Activated naive CD8-positive, alpha-beta T cell treated with anti-CD3 and anti-CD28 coated beads for 36 hours (primary cell): ENCODE measurements around the gene TCN1. TPM values are rescaled to one million over a fixed set of nuclear protein-coding genes. Genes with fewer than 3 reads are reported as not detected.
"Not testable (repeated sequence)": the region's sequence is repeated elsewhere in the genome, so short reads cannot be mapped to it uniquely, and the experiment has no call there.

ENCODE experiments used
- DNase-seq: peaks from one replicate; pipeline ENCODE4 v3.0.0; 2021
- H3K27ac Mint-ChIP-seq: one replicate; pipeline ENCODE4 v1.8.0; 2022; ENCODE audit warnings: mild to moderate bottlenecking, moderate library complexity, mixed read lengths
- H3K27me3 Mint-ChIP-seq: one replicate; pipeline ENCODE4 v1.8.0; 2022; ENCODE audit warnings: mild to moderate bottlenecking, mixed read lengths
- H3K36me3 Mint-ChIP-seq: one replicate; pipeline ENCODE4 v1.8.0; 2021; ENCODE audit warnings: mild to moderate bottlenecking, mixed read lengths
- H3K4me1 Mint-ChIP-seq: one replicate; pipeline ENCODE4 v1.8.0; 2021; ENCODE audit warnings: mixed read lengths
- H3K4me3 Mint-ChIP-seq: one replicate; pipeline ENCODE4 v1.8.0; 2022; ENCODE audit warnings: mild to moderate bottlenecking, moderate library complexity, mixed read lengths
- H3K9me3 Mint-ChIP-seq: one replicate; pipeline ENCODE4 v1.8.0; 2022; ENCODE audit warnings: mixed read lengths
- total RNA-seq, 2 experiments: library from RNA; stranded (reverse); gene quantifications; one replicate each; pipeline ENCODE4 v1.2.3, GENCODE V29; 2021

Gene TCN1
- total RNA-seq, 2 experiments from 2014 or later, result not detected

GRCh38 chr11:59875856-59876519, 9.7 kb upstream of the TCN1 start:
- no peak overlapping the region for H3K27ac Mint-ChIP-seq
- H3K27me3 Mint-ChIP-seq, result peaks cover 10% of the 10 kb centered on the region

GRCh38 chr11:59872076-59872475, 5.8 kb upstream of the TCN1 start:
- DNase-seq, result no peak
- peaks cover 17% of the 10 kb centered on the region for H3K27me3 Mint-ChIP-seq
- no peaks in the 10 kb centered on the region for H3K36me3 Mint-ChIP-seq
- no peak overlapping the region for H3K4me3 Mint-ChIP-seq
- H3K4me1 Mint-ChIP-seq, result no peaks in the 10 kb centered on the region
- no peak overlapping the region for H3K27ac Mint-ChIP-seq
- peaks cover 9% of the 10 kb centered on the region for H3K9me3 Mint-ChIP-seq

More at GRCh38 chr11:59875856-59876519, 9.7 kb upstream of the TCN1 start:
- Mint-ChIP-seq H3K4me1 (no peaks in the 10 kb centered on the region), H3K9me3 (no peaks in the 10 kb centered on the region), H3K36me3 (no peaks in the 10 kb centered on the region), H3K4me3 (no peak overlapping the region)
- no peak for DNase-seq

- no peak for DNase-seq
- Mint-ChIP-seq H3K36me3 (no peaks in the 10 kb centered on the region), H3K4me3 (no peak overlapping the region), H3K27ac (no peak overlapping the region), H3K27me3 (peaks cover 28% of the 10 kb centered on the region), H3K4me1 (no peaks in the 10 kb centered on the region), H3K9me3 (peaks cover 9% of the 10 kb centered on the region)
These were observed 1.7 kb upstream of the TCN1 start for GRCh38 chr11:59867946-59868345.

- Mint-ChIP-seq H3K9me3 (peaks cover 9% of the 10 kb centered on the region), H3K36me3 (no peaks in the 10 kb centered on the region), H3K4me1 (no peaks in the 10 kb centered on the region), H3K27me3 (peaks cover 26% of the 10 kb centered on the region), H3K4me3 (no peak overlapping the region), H3K27ac (no peak overlapping the region)
- no peak for DNase-seq
These were observed 549 bp upstream of the TCN1 start for GRCh38 chr11:59866836-59867235.

GRCh38 chr11:59865031-59865430, 1.3 kb downstream of the TCN1 start:
- Mint-ChIP-seq H3K36me3 (no peaks in the 10 kb centered on the region), H3K27ac (no peak overlapping the region), H3K27me3 (peaks cover 19% of the 10 kb centered on the region), H3K9me3 (peaks cover 3% of the 10 kb centered on the region), H3K4me1 (no peaks in the 10 kb centered on the region), H3K4me3 (no peak overlapping the region)
- no peak for DNase-seq

- peaks cover 9% of the 10 kb centered on the region for H3K4me1 Mint-ChIP-seq
- H3K4me3 Mint-ChIP-seq, result no peak overlapping the region
- DNase-seq, result no peak
- H3K36me3 Mint-ChIP-seq, result no peaks in the 10 kb centered on the region
- peaks cover 2% of the 10 kb centered on the region for H3K9me3 Mint-ChIP-seq
- no peak overlapping the region for H3K27ac Mint-ChIP-seq
- peaks cover 23% of the 10 kb centered on the region for H3K27me3 Mint-ChIP-seq
These were observed 4.0 kb downstream of the TCN1 start for GRCh38 chr11:59862252-59862651.

- Mint-ChIP-seq H3K4me1 (peaks cover 9% of the 10 kb centered on the region), H3K27me3 (peaks cover 6% of the 10 kb centered on the region), H3K27ac (no peak overlapping the region), H3K36me3 (no peaks in the 10 kb centered on the region), H3K4me3 (no peak overlapping the region), H3K9me3 (no peaks in the 10 kb centered on the region)
- no peak for DNase-seq
These were observed 6.6 kb downstream of the TCN1 start for GRCh38 chr11:59859673-59860072.

GRCh38 chr11:59857439-59858434, 8.6 kb downstream of the TCN1 start:
- no peak overlapping the region for H3K4me3 Mint-ChIP-seq
- peaks cover 12% of the 10 kb centered on the region for H3K27me3 Mint-ChIP-seq
- H3K36me3 Mint-ChIP-seq, result no peaks in the 10 kb centered on the region
- no peak for DNase-seq
- peaks cover 9% of the 10 kb centered on the region for H3K4me1 Mint-ChIP-seq
- no peaks in the 10 kb centered on the region for H3K9me3 Mint-ChIP-seq
- no peak overlapping the region for H3K27ac Mint-ChIP-seq

GRCh38 chr11:59854871-59855270, 11.4 kb downstream of the TCN1 start:
- Mint-ChIP-seq H3K27me3 (peaks cover 12% of the 10 kb centered on the region), H3K27ac (no peak overlapping the region), H3K4me3 (no peak overlapping the region), H3K9me3 (no peaks in the 10 kb centered on the region), H3K4me1 (peaks cover 9% of the 10 kb centered on the region), H3K36me3 (no peaks in the 10 kb centered on the region)
- DNase-seq, result no peak

GRCh38 chr11:59851416-59851815, 14.9 kb downstream of the TCN1 start:
- H3K4me3 Mint-ChIP-seq, H3K36me3 Mint-ChIP-seq, DNase-seq, H3K9me3 Mint-ChIP-seq, H3K27ac Mint-ChIP-seq, H3K27me3 Mint-ChIP-seq, H3K4me1 Mint-ChIP-seq: not testable (repeated sequence)

- H3K36me3 Mint-ChIP-seq, H3K9me3 Mint-ChIP-seq, H3K27me3 Mint-ChIP-seq: not testable (repeated sequence)
These were observed 16.7 kb downstream of the TCN1 start for GRCh38 chr11:59849551-59849950.

GRCh38 chr11:59849129-59849528, 17.2 kb downstream of the TCN1 start:
- DNase-seq, result no peak
- no peaks in the 10 kb centered on the region for H3K36me3 Mint-ChIP-seq
- H3K27me3 Mint-ChIP-seq, result peaks cover 1% of the 10 kb centered on the region
- no peaks in the 10 kb centered on the region for H3K9me3 Mint-ChIP-seq
- H3K4me3 Mint-ChIP-seq, result no peak overlapping the region
- no peak overlapping the region for H3K27ac Mint-ChIP-seq
- no peaks in the 10 kb centered on the region for H3K4me1 Mint-ChIP-seq

More at GRCh38 chr11:59849551-59849950, 16.7 kb downstream of the TCN1 start:
- not testable (repeated sequence) for DNase-seq, H3K4me1 Mint-ChIP-seq, H3K27ac Mint-ChIP-seq, H3K4me3 Mint-ChIP-seq

- H3K9me3 Mint-ChIP-seq, H3K27me3 Mint-ChIP-seq, H3K27ac Mint-ChIP-seq, H3K4me1 Mint-ChIP-seq, H3K4me3 Mint-ChIP-seq, H3K36me3 Mint-ChIP-seq, DNase-seq: not testable (repeated sequence)
These were observed 17.8 kb downstream of the TCN1 start for GRCh38 chr11:59848439-59848838.

- no peak overlapping the region for H3K4me3 Mint-ChIP-seq
- H3K36me3 Mint-ChIP-seq, result no peaks in the 10 kb centered on the region
- DNase-seq, result no peak
- H3K27ac Mint-ChIP-seq, result no peak overlapping the region
- no peaks in the 10 kb centered on the region for H3K9me3 Mint-ChIP-seq
- peaks cover 3% of the 10 kb centered on the region for H3K27me3 Mint-ChIP-seq
- H3K4me1 Mint-ChIP-seq, result no peaks in the 10 kb centered on the region
These were observed 18.7 kb downstream of the TCN1 start for GRCh38 chr11:59847626-59848025.

- Mint-ChIP-seq H3K27ac (no peak overlapping the region), H3K27me3 (peaks cover 3% of the 10 kb centered on the region), H3K4me3 (no peak overlapping the region), H3K36me3 (no peaks in the 10 kb centered on the region), H3K4me1 (no peaks in the 10 kb centered on the region), H3K9me3 (no peaks in the 10 kb centered on the region)
- DNase-seq, result no peak
These were observed 19.7 kb downstream of the TCN1 start for GRCh38 chr11:59846556-59846955.
